NK-92 treated with Interleukin-12 subunit alpha and Interleukin-12 subunit beta, amount 100 ng/mL, for 24 hours (cell line): ENCODE data around the gene GREB1L.
"Not testable (repeated sequence)": the region's sequence is repeated elsewhere in the genome, so short reads cannot be mapped to it uniquely, and the experiment has no call there.

Experiments used
- DNase-seq: peaks from one replicate; lab custom pipeline; 2025; lab: John Stamatoyannopoulos, UW

The GREB1L gene

DNA sequence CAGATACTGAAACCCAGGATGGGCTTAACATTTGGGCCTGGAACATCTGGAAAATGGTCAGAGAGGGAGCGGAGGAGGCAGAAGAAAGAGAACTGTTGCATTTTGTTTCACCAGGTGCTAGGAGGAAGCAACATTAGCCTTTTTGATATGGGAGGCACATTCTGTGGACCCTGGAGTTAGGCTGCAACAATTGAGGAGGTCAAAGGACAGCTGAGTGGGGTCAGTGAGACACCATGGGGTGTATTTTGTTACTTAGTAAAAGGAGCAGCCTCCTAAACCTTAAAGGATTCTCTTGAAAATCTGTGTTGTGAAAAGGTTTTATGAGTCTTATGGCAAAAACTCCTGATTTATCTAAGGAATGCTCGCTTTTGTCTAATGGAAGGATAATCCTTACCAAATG lies 124.9 kb downstream of the GREB1L start:
- DNase-seq, result no peak

DNA sequence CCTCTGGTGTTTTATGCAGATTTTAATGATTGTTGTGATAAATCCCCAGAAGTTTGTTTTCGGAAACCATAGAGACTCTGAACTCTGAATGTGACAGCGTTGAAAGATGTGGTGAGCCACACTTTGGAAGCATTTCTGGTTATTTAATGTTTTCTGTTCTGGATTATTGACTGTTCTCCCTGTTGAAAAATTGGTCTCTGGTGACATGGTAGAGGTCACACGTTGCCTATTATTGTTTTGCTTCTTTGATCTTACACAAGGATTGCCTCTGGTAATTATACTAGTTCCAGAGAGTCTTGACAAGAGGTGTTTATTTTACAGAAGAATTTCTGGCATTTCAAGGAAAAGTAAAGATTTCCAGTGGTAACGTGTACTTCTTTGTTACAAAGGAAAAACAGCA lies 127.1 kb downstream of the GREB1L start:
- no peak for DNase-seq

DNA sequence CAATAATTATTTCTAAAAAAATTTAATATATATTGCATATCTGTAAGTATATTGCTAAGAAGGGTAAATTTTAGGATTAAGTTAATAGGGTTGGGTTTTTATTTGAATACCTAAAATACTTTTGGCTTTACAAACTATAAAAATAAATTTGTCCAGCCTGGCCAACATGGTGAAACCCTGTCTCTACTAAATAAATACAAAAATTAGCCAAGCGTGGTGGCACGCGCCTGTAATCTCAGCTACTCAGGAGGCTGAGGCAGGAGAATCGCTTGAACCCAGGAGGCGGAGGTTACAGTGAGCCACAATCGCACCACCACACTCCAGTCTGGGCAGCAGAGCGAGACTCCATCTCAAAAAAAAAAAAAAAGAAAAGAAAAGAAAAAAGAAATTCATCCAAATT lies 127.6 kb downstream of the GREB1L start:
- not testable (repeated sequence) for DNase-seq

DNA sequence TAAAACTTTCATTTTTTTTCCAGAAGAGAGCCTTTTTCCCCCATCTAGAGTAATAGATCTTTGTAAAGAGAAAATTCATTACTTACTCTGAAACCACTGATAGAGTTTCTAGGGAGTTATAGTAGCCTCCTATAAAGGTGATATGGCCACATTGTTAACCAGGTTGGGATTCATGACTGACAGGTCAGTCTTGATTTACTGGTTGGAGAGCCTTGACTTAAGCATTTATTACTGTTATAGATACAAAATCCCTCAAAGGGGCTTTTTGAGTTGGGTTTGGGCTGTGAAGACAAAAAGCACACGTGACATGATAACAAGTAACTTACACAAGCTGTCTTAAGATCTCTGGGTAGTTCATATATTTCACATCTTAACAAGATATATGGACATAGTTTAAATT lies 141.0 kb downstream of the GREB1L start:
- no peak for DNase-seq

DNA sequence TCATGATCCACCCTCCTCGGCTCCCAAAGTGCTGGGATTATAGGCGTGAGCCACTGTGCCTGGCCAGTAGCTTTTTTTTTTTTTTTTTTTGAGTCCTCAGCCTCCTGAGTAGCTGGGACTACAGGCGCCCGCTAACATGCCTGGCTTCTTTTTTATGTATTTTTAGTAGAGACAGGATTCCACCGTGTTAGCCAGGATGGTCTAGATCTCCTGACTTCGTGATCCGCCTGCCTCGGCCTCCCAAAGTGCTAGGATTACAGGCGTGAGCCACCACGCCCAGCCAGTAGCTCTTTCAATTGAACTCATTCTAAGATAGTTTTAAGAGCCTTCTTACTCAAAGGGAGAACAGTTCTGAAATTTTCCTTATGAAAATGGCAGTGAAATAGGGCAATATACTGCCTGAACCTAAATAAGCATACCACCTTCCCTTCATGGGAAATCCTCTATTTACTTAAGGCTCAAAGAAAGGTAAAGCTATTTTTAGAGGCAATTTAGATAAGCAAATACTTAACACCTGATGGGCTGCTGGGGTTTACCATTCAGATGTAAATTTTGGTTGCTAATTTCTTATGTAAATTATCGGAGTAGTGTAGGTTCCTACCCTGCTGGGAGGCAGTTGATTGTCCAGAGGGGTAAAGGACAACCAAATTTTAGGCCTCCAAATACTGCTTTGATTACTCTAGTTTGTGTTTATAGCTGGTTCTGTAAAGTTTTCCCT lies 144.7 kb downstream of the GREB1L start:
- DNase-seq, result no peak

DNA sequence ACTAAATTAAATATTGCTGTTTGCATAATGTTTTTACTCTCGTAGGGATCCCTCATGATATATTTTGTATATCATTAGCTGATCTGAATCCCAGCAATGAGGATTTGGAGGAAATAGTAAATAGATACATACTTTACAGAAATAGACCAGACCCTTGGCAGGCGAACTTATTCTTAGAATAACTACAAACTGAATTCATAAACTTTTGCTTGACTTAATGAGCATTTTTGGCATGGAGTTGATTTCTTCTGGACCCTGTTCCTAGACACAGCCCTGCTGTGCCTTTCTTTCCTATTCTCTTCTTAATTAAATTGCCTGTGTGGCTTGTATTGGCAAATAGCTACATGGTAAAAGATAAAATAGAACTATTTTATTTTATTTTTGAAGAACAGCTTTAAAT lies 145.9 kb downstream of the GREB1L start:
- DNase-seq, result no peak

DNA sequence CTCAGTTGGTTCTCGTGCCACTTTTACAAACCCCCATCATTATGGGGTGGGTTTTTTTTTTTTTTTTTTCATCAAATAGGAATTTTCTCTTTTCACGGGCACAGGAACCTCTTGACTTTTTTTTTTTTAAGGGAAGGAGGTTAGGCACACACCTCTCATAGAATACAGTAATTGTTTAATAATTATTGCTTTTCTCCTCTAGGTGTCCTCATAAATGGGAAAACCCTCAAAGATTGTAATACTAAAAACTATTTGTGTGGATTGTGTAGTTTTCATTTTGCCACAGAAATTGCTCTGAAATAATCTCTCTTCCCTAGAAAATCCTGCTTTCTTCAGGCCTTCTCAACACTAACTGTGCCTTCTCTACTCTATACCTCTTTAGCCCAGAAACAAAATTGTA lies 147.3 kb downstream of the GREB1L start:
- no peak for DNase-seq

DNA sequence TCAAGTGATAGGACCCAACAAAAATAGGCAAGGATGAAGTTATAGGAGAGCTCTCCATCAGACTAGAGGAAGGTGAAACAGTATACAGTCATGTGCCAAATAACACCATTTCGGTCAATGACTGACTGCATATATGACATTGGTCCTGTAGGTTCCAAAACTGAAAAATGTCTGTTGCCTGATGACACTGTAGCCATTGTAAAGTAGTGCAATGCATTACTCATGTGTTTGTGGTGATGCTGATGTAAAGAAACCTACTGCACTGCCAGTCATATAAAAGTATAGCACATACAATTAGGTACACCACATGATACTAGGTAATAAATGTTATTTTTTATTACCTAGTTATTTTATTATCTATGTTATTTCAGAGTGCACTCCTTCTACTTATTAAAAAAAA lies 147.9 kb downstream of the GREB1L start:
- DNase-seq, result no peak

DNA sequence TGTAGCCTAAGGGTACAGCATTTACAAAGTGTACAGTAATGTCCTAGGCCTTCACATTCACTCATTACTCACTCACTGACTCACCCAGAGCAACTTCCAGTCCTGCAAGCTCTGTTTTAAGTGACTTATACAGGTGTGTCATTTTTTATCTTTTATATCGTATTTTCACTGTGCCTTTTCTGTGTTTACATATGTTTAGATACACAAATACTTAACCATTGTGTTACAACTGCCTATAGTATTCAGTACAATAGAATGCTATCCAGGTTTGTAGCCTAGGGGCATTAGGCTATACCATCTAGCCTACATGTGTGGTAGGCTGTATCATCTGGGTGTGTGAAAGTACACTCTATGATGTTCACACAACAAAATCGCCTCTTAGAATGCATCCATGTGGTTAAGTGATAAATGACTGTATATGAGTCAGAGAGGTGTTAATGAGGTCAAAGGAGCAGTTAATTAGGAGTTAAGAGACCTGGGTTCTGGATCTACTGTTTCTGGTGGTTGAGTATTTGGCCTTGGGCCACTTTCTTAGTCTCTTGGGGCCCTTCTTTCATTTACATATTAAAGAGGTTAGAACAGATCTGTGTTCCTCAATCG lies 149.1 kb downstream of the GREB1L start:
- DNase-seq, result peak; percentile 21

DNA sequence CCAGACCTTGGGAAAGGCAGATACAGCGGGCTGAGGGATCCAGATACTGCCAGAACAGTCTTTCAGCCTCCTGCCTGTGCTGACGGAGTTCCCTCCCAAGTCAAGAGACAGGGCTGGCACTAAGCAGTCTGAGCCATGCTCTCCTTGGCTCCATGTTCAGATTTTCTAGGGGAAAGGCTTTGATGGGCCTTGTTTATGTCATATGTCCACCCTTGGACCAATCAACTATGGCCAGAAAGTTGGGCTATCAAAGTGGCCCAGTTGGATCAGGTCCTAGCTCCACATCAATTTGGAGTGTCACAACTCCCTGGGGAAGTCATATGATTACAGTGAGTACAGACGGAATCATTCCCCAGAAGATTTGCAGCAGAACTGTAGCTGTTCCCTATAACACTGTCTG lies 152.0 kb downstream of the GREB1L start:
- no peak for DNase-seq

DNA sequence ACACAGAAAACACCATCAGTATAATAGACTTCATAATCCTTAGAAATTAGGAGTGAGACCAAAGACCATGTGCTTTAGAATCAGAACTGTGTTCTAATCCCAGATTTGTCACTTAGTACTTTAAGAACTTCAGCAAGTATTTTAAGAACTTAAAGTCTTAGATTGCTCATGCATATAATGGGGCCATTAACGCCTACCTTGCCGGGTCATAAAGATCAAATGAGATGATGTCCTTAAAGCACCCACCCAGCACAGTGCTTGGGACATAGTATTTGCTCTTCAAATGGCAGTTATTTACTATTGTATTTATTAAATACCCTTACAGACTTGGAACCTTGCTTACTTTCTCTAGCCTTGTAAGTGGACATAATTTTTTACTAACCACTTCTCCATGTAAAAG lies 156.1 kb downstream of the GREB1L start:
- no peak for DNase-seq

DNA sequence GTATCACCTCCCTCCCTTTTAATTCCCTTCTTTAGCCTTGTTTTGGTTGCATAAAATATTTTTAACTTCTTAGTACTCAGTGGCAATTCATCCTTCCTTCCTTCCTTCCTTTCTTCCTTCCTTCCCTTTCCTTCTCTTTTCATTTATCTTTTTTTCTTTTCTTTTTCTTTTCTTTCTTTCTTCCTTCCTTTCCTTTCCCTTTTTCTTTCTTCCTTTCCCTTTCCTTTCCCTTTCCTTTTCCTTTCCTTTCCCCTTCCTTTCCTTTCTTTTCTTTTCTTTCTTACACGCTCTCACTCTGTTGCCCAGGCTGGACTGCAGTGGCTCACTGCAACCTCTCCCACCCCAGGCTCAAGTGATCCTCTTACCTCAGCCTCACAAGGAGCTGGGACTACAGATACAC lies 160.2 kb downstream of the GREB1L start:
- no peak for DNase-seq

DNA sequence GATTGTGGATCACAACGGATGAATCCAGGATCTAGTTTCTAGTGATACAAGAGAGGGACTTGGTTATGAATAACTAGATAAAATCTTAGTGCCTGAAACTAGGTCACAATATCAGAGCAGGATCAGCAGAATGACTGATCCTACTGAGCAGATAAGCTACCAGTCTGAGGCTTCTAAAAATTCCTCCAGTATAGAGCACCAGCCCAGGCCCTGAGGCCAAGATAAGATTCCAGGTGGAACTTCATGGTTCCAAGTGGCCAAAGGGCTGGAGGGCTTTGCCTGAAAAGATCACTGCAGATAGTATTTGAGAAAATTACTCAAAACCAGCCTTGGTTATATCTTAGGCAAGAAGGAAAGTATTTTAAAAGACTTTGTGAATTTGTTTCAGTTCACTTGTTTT lies 162.4 kb downstream of the GREB1L start:
- DNase-seq, result no peak

DNA sequence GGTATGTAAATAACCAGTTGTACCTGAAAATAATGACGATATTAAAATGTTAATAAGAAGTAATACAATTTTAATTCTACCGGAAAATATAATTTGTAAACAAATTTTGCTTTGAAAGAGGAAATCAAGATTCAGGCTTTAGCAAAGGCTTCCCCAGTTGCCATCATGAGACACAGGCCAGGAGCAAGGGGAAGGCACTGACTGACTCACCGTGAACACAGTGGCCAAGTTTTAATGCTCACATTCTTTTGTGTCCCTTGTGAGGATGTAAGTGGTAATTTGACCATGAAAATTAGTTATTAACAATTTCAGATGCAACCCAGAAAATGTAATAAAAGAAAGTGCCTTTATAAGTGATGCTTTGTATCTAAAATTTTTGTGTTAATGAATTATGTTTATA lies 164.1 kb downstream of the GREB1L start:
- DNase-seq, result no peak

DNA sequence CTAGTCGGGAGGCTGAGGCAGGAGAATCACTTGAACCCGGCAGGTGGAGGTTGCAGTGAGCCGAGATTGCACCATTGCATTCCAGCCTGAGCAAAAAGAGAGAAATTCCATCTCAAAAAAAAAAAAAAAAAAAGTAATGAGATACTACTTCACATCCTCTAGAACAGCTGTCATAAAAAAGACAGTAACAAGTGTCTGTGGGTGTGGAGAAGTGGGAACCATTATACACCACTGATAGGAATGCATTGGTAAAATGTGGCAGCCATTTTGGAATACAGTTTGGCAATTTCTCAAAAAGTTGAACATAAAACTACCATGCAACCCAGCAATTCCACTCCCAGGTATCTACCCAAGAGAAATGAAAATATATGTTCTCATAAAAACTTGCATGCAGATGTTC lies 166.6 kb downstream of the GREB1L start:
- no peak for DNase-seq

DNA sequence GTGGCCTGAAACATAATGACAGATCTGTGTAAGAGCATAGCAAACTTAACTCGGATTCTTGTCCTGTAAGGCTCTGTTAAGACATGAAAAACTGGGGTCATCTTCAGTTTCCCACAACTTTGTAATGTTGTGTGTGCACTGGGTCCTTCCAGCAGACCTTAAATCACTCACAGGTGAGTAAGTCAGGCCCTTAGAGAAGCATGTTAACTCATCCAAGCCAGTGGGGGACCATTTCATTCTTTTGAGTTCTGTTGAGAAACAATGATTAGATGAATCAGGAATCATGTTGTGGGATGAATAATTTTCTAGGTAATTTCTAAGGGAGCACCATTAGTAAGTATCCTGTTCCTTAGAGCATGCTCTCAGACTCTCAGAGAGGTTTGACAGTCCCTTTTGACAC lies 191.4 kb downstream of the GREB1L start:
- DNase-seq, result no peak

DNA sequence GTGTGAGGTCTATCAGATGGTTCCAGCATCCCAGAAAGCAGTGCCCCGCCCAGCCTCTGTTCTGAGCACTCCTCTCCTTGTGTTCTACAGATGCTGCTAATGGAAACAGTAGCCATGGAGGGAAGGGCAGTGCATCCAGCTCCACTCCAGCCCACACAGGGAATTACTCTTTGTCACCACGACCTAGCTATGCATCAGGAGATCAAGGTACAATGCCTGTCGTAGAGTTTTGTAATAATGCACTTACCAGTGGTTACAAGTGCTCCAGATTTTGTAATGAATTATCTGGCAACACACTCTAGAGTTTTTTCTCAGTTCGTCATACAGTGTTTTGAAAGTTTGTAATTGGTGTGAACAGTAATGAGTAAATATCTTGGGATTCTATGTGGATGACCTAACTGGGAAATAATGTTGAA lies 197.4 kb downstream of the GREB1L start:
- no peak for DNase-seq

DNA sequence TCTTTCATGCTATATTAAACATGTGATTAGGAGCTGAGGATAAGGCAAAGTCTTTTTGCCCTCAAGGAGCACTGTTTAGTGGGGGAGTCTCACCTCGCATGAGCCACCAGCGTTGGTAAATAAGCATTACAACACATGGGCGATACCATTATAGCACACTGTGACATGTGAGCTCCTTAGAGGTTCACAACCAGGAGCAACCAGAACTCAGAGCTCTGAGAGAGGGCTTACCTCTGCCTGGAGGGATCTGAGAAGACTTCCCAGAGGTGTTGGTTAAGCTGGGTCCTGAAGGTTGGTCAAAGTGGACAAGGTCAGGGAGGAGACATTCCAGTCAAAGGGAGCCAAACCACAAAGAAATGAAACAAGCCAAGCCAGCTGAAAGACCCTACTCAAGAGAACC lies 199.6 kb downstream of the GREB1L start:
- DNase-seq, result no peak

DNA sequence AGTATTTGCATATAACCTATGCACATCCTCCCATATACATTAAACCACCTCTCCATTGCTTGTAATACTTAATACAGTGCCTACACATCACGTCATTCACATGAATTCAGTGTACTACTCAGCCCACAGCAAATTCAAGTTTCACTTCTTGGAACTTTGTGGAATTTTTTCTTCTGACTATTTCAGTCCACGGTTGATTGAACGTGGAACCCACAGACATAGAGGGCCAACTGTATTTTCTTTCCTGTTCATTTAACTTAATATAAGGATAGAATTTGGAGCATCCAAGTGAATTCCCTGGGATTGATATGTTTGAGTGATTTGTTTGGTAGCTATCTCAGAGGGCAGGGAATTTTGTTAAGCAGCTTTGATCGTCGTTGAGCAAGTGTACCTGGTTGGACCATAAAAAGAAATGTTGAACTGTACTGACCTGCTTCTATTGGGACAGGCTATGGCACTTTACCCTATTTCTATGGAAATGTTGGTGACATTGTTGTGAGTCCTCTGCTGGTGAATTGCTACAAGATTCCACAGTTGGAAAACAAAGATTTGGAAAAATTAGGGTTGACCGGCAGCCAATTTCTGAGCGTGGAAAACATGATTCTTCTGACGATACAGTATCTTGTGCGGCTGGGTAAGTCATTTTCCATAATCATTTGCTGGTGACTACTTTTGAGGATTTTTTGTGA lies 201.9 kb downstream of the GREB1L start:
- DNase-seq, result no peak

DNA sequence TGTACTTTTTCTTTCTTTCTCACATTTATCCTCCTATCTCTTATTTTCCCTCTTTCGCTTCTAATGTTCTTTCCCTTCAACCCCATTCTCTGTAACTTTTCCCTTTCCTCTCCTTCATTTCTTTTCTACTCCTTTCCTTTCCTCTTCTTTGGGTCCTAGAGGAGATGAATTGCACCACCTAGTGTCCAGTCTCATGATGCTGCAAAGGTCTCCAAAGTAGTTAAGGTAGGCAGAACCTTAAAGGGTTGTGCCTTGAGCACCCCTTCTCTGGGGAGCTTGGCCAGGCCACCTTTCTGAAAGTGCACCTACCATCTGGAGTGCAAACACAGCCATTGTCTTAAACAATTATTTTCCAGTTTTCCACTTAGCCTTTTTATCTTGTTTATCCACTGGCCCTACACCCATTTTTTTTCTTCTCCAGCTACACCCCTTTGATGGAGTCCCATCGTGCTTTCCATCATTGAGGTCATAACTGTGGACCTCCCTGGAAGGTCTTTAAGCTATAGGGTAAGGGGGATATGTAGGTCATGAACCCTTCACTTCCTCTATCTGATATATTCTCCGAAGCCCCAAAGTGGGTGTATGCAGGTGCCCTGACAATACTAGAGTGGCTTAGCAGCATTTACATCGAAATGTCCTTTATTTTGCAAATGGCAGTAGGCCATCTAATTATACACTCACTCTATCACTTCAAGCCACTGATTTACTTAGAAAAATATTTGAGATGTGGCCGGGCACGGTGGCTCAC lies 202.6 kb downstream of the GREB1L start:
- no peak for DNase-seq

DNA sequence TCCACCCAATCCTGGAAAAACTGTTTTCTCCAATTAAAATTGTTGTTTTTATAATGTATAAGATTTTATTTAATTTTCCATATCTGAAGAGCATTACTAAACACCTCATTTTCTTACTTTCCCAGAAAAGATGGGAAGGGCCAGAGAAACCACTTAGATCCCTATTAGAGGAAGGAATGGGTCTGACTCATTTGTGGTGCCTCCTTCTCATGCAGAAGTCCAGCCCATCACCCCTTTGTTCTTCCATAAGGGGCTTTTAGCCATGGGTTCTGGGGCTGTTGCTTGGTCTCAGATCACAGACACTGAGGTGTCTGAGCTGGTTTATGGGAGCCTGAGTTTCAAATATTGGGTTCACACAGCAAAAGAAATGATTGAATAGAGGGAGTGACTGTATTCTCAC lies 206.3 kb downstream of the GREB1L start:
- no peak for DNase-seq

DNA sequence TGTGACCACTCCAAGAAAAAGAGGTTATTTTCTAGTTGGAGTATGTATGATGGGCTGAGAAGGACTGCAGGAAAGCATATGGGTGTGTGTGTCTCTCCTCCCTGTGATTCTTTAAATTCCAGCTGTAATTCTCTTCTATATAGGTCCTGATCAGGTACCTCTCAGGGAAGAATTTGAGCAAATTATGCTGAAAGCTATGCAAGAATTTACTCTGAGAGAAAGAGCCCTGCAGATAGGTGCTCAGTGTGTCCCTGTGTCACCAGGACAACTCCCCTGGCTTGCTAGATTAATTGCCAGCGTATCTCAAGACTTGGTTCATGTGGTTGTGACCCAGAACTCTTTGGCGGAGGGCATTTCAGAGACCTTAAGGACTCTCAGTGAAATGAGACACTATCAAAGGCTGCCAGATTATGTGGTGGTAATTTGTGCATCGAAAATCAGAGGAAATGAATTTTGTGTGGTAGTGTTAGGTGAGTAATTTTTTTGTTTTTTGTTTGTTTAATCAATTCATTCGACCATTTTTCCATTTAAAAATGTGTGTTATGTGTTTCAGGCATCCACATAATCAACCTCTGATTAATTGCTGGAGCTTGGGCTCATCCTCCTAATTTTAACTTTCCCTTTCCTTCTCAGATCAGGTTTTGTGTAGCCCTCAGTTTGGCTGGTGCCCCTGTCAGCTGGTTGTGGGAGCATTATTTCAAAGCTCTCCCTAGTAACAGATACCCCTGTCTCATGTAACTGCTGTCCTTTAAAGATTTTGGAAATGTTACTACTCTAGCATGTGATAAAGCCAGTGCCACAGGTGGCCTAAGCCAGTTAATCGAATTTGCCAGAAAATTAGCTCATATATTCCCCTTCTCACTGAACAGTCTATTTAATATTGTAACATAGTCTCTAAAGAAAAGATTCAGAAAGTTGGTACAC lies 207.6 kb downstream of the GREB1L start:
- no peak for DNase-seq
